Gastroesophageal sphincter (tissue), 4 donors: ENCODE measurements around the gene FBXL16. TPM values are rescaled to one million over a fixed set of nuclear protein-coding genes. Genes with fewer than 3 reads are reported as not detected.
A peak's percentile ranks its signal among the peaks of the same experiment; 100 is the strongest.

Experiments used
- ATAC-seq: fragments of 150-250 bp; one replicate; pipeline ENCODE4 v1.9.1; 2016; ENCODE audit warnings: mild to moderate bottlenecking, moderate library complexity
- H3K27ac ChIP-seq, 4 donors: fragments of 200-600 bp; sonication (generic) in 3 of 4; 1 replicate in 3 of 4; 2 replicates in 1 of 4; pipeline ENCODE4 v1.5.1; 2016 to 2019
- H3K27me3 ChIP-seq: fragments of 200-600 bp; sonication (generic); one replicate; pipeline ENCODE4 v1.5.1; 2019
- H3K36me3 ChIP-seq, 2 donors: fragments of 200-600 bp; sonication (generic); one replicate each; pipeline ENCODE4 v1.5.1; 2019; ENCODE audit warnings: control low read depth in 1 of 2
- H3K4me1 ChIP-seq, 3 donors: fragments of 200-600 bp; sonication (generic); 1 replicate in 2 of 3; 2 replicates in 1 of 3; pipeline ENCODE4 v1.5.1; 2016 to 2019; ENCODE audit warnings: control low read depth in 2 of 3
- H3K4me3 ChIP-seq, 2 donors: fragments of 200-600 bp; sonication (generic); one replicate each; pipeline ENCODE4 v1.5.1; 2019; ENCODE audit warnings: mild to moderate bottlenecking in 1 of 2, moderate library complexity in 1 of 2
- H3K9me3 ChIP-seq, 3 donors: fragments of 200-600 bp; sonication (generic); one replicate each; pipeline ENCODE4 v1.5.1; 2017 to 2019; ENCODE audit warnings: control low read depth in 2 of 3
- EP300 ChIP-seq: sonication (generic); formaldehyde crosslinking; IDR thresholded peaks from one replicate; pipeline ENCODE4 v1.6.1; 2017; ENCODE audit warnings: antibody characterized with exemption, mild to moderate bottlenecking
- POLR2A ChIP-seq, 2 donors: fragments of 450-650 bp; IDR thresholded peaks; one replicate each; pipeline ENCODE4 v1.6.1; 2017; ENCODE audit warnings: antibody characterized with exemption in 2 of 2, mild to moderate bottlenecking in 2 of 2, moderate library complexity in 1 of 2
- POLR2AphosphoS5 ChIP-seq: sonication (generic); formaldehyde crosslinking; IDR thresholded peaks from one replicate; pipeline ENCODE4 v1.6.1; 2017; ENCODE audit warnings: antibody characterized with exemption
- WGBS, 2 donors: methylation state at CpG; one replicate each; pipeline ENCODE4 v1.1.5; 2018; ENCODE audit warnings: low coverage in 1 of 2; 5-methylcytosine and 5-hydroxymethylcytosine counted together
- total RNA-seq, 4 donors: library from RNA; depleted of rRNA; stranded (reverse); fragments of >200 nt; gene quantifications; one replicate each; pipeline ENCODE4 v1.1.0, GENCODE V29; 2016
- TF ChIP-seq, protein P1 (sequence below), 4 experiments: fragments of 200-600 bp in 2 of 4; fragments of 450-650 bp in 2 of 4; sonication (generic) in 1 of 4; IDR thresholded peaks; one replicate each; pipeline ENCODE4 v1.5.1; 2017 to 2019; ENCODE audit warnings: antibody characterized with exemption in 4 of 4, mild to moderate bottlenecking in 2 of 4, moderate library complexity in 2 of 4

The FBXL16 gene
- total RNA-seq, 4 donors from 2014 or later, result 0.27 to 1.4 (median 0.35) TPM

DNA sequence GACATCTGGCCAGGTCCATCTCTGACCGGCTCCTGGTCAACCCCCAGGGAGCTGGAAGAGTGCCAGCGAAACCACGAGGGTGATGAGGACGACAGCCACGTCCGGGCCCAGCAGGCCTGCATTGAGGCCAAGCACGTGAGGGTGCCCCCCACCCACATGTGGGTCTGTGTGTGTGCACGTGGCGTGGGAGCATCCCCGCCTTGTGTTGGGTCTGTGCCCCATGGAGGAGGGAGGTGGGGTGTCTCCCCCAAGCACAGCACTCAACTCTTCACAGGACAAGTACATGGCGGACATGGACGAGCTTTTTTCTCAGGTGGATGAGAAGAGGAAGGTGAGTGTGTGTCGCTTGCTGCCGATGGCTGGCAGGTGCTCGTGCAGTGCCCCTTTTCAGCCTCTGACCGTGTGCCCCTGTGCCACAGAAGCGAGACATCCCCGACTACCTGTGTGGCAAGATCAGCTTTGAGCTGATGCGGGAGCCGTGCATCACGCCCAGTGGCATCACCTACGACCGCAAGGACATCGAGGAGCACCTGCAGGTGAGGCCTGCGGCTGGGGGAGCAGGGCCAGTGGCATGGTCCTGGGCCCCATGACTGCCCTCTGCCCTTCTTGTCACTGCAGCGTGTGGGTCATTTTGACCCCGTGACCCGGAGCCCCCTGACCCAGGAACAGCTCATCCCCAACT lies 23.7 kb downstream of the FBXL16 start:
- Histone ChIP-seq H3K27ac (no peak overlapping the region), H3K4me1 (peaks cover 0 to 72% (median 45%) of the 10 kb centered on the region in 3 donors)

DNA sequence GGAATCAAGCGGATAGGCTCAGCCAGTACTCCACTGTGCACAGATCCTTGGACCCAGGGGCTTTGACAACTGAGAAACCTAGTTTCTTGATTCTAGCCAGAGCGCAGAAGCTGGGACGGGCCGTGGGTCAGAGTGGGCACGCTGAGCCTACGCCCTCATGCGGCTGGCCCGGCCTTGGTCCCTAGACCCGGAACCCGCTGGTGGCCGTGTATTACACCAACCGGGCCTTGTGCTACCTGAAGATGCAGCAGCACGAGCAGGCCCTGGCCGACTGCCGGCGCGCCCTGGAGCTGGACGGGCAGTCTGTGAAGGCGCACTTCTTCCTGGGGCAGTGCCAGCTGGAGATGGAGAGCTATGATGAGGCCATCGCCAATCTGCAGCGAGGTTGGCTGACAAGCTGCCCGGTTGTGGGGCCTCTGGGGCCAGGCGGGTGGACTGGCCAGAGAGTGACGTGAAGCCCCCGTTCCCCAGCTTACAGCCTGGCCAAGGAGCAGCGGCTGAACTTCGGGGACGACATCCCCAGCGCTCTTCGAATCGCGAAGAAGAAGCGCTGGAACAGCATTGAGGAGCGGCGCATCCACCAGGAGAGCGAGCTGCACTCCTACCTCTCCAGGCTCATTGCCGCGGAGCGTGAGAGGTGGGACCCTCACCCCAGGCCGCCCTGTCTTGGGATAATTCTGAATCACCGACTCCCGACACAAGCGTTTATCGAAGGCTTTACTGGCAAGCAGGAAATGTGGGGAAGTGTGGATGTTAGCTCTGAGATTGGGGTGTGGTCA lies 24.4 kb downstream of the FBXL16 start:
- TF ChIP-seq, protein P1, sequence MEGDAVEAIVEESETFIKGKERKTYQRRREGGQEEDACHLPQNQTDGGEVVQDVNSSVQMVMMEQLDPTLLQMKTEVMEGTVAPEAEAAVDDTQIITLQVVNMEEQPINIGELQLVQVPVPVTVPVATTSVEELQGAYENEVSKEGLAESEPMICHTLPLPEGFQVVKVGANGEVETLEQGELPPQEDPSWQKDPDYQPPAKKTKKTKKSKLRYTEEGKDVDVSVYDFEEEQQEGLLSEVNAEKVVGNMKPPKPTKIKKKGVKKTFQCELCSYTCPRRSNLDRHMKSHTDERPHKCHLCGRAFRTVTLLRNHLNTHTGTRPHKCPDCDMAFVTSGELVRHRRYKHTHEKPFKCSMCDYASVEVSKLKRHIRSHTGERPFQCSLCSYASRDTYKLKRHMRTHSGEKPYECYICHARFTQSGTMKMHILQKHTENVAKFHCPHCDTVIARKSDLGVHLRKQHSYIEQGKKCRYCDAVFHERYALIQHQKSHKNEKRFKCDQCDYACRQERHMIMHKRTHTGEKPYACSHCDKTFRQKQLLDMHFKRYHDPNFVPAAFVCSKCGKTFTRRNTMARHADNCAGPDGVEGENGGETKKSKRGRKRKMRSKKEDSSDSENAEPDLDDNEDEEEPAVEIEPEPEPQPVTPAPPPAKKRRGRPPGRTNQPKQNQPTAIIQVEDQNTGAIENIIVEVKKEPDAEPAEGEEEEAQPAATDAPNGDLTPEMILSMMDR (IDR thresholded peaks at IDR 0.05), result no peak
- TF ChIP-seq POLR2AphosphoS5, result no peak
- TF ChIP-seq POLR2A (IDR thresholded peaks at IDR 0.05), result no peak
- no peak for TF ChIP-seq EP300

More for the DNA sequence above, 23.7 kb downstream of the FBXL16 start:
- ATAC-seq, result no peak
- H3K36me3 ChIP-seq, result peaks cover 0 to 31% of the 10 kb centered on the region in 2 donors
- TF ChIP-seq EP300 (no peak), POLR2AphosphoS5 (no peak), POLR2A (IDR thresholded peaks at IDR 0.05) (no peak)
- TF ChIP-seq, protein P1 (IDR thresholded peaks at IDR 0.05), result no peak
- no peaks in the 10 kb centered on the region for H3K9me3 ChIP-seq
- WGBS, 2 donors, result 78 to 100% methylated on average over 1 to 3 of the region's 28 CpGs
- H3K4me3 ChIP-seq, result peak overlapping the region in 1 of 2 donors; percentile 97
- H3K27me3 ChIP-seq, result peaks cover 8% of the 10 kb centered on the region

DNA sequence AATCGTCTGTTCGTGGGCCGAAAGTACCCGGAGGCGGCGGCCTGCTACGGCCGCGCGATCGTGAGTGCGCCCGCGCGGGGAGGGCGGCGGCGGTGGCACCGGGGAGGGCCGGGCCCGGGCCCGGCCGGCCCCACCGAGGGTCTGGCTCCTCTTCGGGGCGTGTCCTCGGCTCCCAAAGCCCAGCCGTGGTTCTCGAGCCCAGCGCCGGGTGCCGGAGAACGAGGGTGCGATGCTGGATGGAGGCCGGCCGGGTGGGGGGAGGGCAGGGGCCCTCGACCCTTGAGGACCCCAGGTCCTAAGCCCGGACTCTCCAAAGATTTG lies 25.0 kb downstream of the FBXL16 start:
- TF ChIP-seq POLR2A (IDR thresholded peaks at IDR 0.05) (no peak), POLR2AphosphoS5 (no peak), EP300 (no peak)
- TF ChIP-seq, protein P1 (IDR thresholded peaks at IDR 0.05), result no peak
- Histone ChIP-seq H3K9me3 (no peaks in the 10 kb centered on the region), H3K36me3 (peaks cover 0 to 20% of the 10 kb centered on the region in 2 donors), H3K4me1 (peaks cover 0 to 70% (median 54%) of the 10 kb centered on the region in 3 donors), H3K27me3 (peaks cover 8% of the 10 kb centered on the region), H3K4me3 (peak overlapping the region; percentile 59 to 97), H3K27ac (peak overlapping the region; percentile 37 to 100 (median 95))
- ATAC-seq, result no peak
- no CpG with 5 or more reads among the region's 38 CpGs for WGBS, 2 donors

More for the DNA sequence above, 24.4 kb downstream of the FBXL16 start:
- 80% methylated on average over 1 of the region's 44 CpGs; no CpG with 5 or more reads in 1 of the 2 donors for WGBS, 2 donors
- ATAC-seq, result no peak
- Histone ChIP-seq H3K4me3 (peak overlapping the region; percentile 59 to 97), H3K27me3 (peaks cover 8% of the 10 kb centered on the region), H3K9me3 (no peaks in the 10 kb centered on the region), H3K36me3 (peaks cover 0 to 24% of the 10 kb centered on the region in 2 donors), H3K4me1 (peaks cover 0 to 70% (median 48%) of the 10 kb centered on the region in 3 donors), H3K27ac (peak overlapping the region; percentile 37 to 100 (median 95))

DNA sequence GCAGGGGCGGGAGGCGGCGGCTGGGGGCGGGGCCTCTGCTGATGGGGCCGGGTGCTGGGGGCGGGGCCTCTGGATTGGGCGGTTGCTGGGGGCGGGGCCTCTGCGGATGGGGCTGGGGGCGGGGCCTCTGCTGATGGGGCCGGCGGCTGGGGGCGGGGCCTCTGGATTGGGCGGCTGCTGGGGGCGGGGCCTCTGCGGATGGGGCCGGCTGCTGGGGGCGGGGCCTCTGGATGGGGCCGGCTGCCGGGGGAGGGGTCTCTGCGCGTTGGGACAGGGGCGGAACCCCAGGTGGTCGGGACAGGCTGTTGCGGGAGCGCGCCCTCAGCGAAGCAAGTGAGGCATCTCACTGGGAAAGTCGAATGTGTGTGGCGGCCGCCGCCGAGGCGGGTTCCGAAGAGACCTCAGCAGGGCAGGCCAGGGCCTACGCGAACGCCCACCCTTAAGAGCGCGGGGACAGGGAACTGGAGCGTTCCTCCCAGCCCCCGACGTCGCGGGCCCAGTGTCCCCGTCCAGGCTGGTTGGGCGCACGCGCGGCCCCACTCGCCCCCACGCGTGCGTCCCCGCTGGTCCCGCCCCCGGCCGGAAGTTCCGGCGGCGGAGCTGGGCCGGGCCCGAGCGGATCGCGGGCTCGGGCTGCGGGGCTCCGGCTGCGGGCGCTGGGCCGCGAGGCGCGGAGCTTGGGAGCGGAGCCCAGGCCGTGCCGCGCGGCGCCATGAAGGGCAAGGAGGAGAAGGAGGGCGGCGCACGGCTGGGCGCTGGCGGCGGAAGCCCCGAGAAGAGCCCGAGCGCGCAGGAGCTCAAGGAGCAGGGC lies 25.6 kb downstream of the FBXL16 start, which contains the start of gene STUB1:
Gene STUB1, plus strand, starts transcription at position 597 of the 811 bp plus-strand sequence. Its CDS starts 116 bp downstream, at position 713.
- peak; percentile 81 for ATAC-seq
- peaks cover 8% of the 10 kb centered on the region for H3K27me3 ChIP-seq
- WGBS, 2 donors, result no CpG with 5 or more reads among the region's 91 CpGs

More for the DNA sequence above, 25.6 kb downstream of the FBXL16 start, which contains the start of gene STUB1:
- peak within 1 kb of the TSS; percentile 70 to 100 (median 95) for H3K27ac ChIP-seq
- peaks cover 0 to 20% of the 10 kb centered on the region in 2 donors for H3K36me3 ChIP-seq
- TF ChIP-seq POLR2A (IDR thresholded peaks at IDR 0.05) (peak; percentile 82 to 93), EP300 (no peak), POLR2AphosphoS5 (no peak)
- TF ChIP-seq, protein P1 (IDR thresholded peaks at IDR 0.05), result peak in 1 of 4 experiments; percentile 7
- peak within 1 kb of the TSS; percentile 59 to 97 for H3K4me3 ChIP-seq
- no peaks in the 10 kb centered on the region for H3K9me3 ChIP-seq
- peaks cover 0 to 70% (median 54%) of the 10 kb centered on the region in 3 donors for H3K4me1 ChIP-seq
